Measurements from ENCODE around the gene ARID4A. TPM values are rescaled to one million over a fixed set of nuclear protein-coding genes. Genes with fewer than 3 reads are reported as not detected.
A peak's percentile ranks its signal among the peaks of the same experiment; 100 is the strongest.

ARID4A gene
- total and polyA plus RNA-seq, 11 donors = 5.6 to 23.1 (median 15.5) TPM

GRCh38 chr14:58265401-58265800 lies 33.0 kb upstream of the ARID4A start:
- DNase-seq = no peak
- H3K9me3 ChIP-seq = no peaks in the 10 kb centered on the region
- TF ChIP-seq CTCF (IDR thresholded peaks at IDR 0.05) (no peak), POLR2A (IDR thresholded peaks at IDR 0.05) (no peak)
- H3K27me3 ChIP-seq = no peaks in the 10 kb centered on the region
- H3K4me1 ChIP-seq = peaks cover 0 to 6% (median 0%) of the 10 kb centered on the region in 12 donors
- H3K27ac ChIP-seq = no peak overlapping the region
- intact Hi-C loops (cut with DNase I) = no loop called here
- H3K36me3 ChIP-seq = peaks cover 0 to 100% (median 100%) of the 10 kb centered on the region in 9 donors
- no peak for ATAC-seq
- H3K4me3 ChIP-seq = no peak overlapping the region

GRCh38 chr14:58270628-58271027 lies 27.7 kb upstream of the ARID4A start:
- TF ChIP-seq CTCF (IDR thresholded peaks at IDR 0.05) = no peak
- TF ChIP-seq POLR2A (IDR thresholded peaks at IDR 0.05) = no peak
- Histone ChIP-seq H3K4me3 (no peak overlapping the region), H3K27me3 (no peaks in the 10 kb centered on the region), H3K4me1 (peaks cover 0 to 33% (median 18%) of the 10 kb centered on the region in 12 donors), H3K27ac (no peak overlapping the region), H3K9me3 (no peaks in the 10 kb centered on the region), H3K36me3 (peaks cover 0 to 100% (median 91%) of the 10 kb centered on the region in 9 donors)
- 78 to 89% (median 87%) methylated on average over 2 of the region's 2 CpGs for WGBS, 4 donors
- intact Hi-C loops (cut with DNase I) = no loop called here
- no peak for DNase-seq
- no peak for ATAC-seq

- Histone ChIP-seq H3K27me3 (no peaks in the 10 kb centered on the region), H3K36me3 (peaks cover 0 to 98% (median 76%) of the 10 kb centered on the region in 9 donors), H3K27ac (peak overlapping the region in 7 of 12 donors; percentile 39 to 72 (median 51)), H3K9me3 (no peaks in the 10 kb centered on the region), H3K4me3 (no peak overlapping the region), H3K4me1 (peaks cover 4 to 38% (median 23%) of the 10 kb centered on the region in 12 donors)
- WGBS, 4 donors = 62 to 67% (median 64%) methylated on average over 4 of the region's 4 CpGs
- DNase-seq (peak in 3 of 5 donors; percentile 26 to 43 (median 36)), ATAC-seq (peak; percentile 84 to 90 (median 88))
- intact Hi-C loops (cut with DNase I) = no loop called here
- TF ChIP-seq CTCF (IDR thresholded peaks at IDR 0.05) (peak in 8 of 12 donors; percentile 11 to 39 (median 18)), POLR2A (IDR thresholded peaks at IDR 0.05) (no peak)
These were observed 25.6 kb upstream of the ARID4A start for GRCh38 chr14:58272588-58273372.

GRCh38 chr14:58274881-58275280 lies 23.5 kb upstream of the ARID4A start:
- Histone ChIP-seq H3K4me1 (peaks cover 4 to 42% (median 24%) of the 10 kb centered on the region in 12 donors), H3K27ac (peak overlapping the region in 2 of 12 donors; percentile 8 to 39), H3K9me3 (no peaks in the 10 kb centered on the region), H3K4me3 (no peak overlapping the region), H3K36me3 (peaks cover 0 to 98% (median 75%) of the 10 kb centered on the region in 9 donors), H3K27me3 (no peaks in the 10 kb centered on the region)
- intact Hi-C loops (cut with DNase I) = no loop called here
- ATAC-seq = no peak
- TF ChIP-seq CTCF (IDR thresholded peaks at IDR 0.05) = no peak
- no peak for TF ChIP-seq POLR2A (IDR thresholded peaks at IDR 0.05)
- no peak for DNase-seq

All from heart left ventricle (tissue), 16 donors.